Esophagus (tissue), 2 donors: Measurements from ENCODE around the gene RILP. TPM values are rescaled to one million over a fixed set of nuclear protein-coding genes. Genes with fewer than 3 reads are reported as not detected.
"Not testable (repeated sequence)": the region's sequence is repeated elsewhere in the genome, so short reads cannot be mapped to it uniquely, and the experiment has no call there.

Experiments used
- H3K27ac ChIP-seq, 2 donors: one replicate each; pipeline ENCODE4 v1.5.1; 2013; ENCODE audit warnings: low read depth in 2 of 2, mild to moderate bottlenecking in 2 of 2, inconsistent platforms in 1 of 2, low read length in 1 of 2, moderate library complexity in 1 of 2
- H3K27me3 ChIP-seq, 2 donors: one replicate each; pipeline ENCODE4 v1.6.1; 2013; ENCODE audit warnings: low read length in 2 of 2, control low read depth in 1 of 2, mild to moderate bottlenecking in 1 of 2; ENCODE audit not compliant: insufficient read depth in 2 of 2, control insufficient read depth in 1 of 2
- H3K36me3 ChIP-seq, 2 donors: one replicate each; pipeline ENCODE4 v1.6.1; 2013; ENCODE audit warnings: low read length in 1 of 2; ENCODE audit not compliant: control insufficient read depth in 2 of 2, insufficient read depth in 2 of 2
- H3K4me1 ChIP-seq, 2 donors: one replicate each; pipeline ENCODE4 v1.6.1; 2013; ENCODE audit warnings: low read length in 1 of 2; ENCODE audit not compliant: control insufficient read depth in 2 of 2, insufficient read depth in 2 of 2
- H3K4me3 ChIP-seq, 2 donors: one replicate each; pipeline ENCODE4 v1.5.1; 2013; ENCODE audit warnings: low read length in 2 of 2, mild to moderate bottlenecking in 2 of 2, low read depth in 1 of 2, moderate library complexity in 1 of 2
- H3K9me3 ChIP-seq, 2 donors: one replicate each; pipeline ENCODE4 v1.6.1; 2013; ENCODE audit warnings: mild to moderate bottlenecking in 2 of 2, low read depth in 1 of 2, low read length in 1 of 2, moderate library complexity in 1 of 2; ENCODE audit not compliant: control insufficient read depth in 2 of 2, insufficient read depth in 1 of 2
- WGBS, 2 donors: extraction: QIAGEN DNeasy Blood & Tissue Kit; methylation state at CpG; one replicate each; pipeline ENCODE4 v1.1.7; 2013; 5-methylcytosine and 5-hydroxymethylcytosine counted together
- polyA plus RNA-seq, 2 donors: library from polyadenylated mRNA; stranded (reverse); fragments of 200-250 nt; gene quantifications; one replicate each; pipeline ENCODE4 v1.2.3, GENCODE V29; 2013
- donor health status: healthy with polysubstance abuse.
- donor health status: Bipolar disorder and iron deficiency.

RILP gene
- polyA plus RNA-seq, 2 donors, result 4.6 to 6.0 TPM

DNA sequence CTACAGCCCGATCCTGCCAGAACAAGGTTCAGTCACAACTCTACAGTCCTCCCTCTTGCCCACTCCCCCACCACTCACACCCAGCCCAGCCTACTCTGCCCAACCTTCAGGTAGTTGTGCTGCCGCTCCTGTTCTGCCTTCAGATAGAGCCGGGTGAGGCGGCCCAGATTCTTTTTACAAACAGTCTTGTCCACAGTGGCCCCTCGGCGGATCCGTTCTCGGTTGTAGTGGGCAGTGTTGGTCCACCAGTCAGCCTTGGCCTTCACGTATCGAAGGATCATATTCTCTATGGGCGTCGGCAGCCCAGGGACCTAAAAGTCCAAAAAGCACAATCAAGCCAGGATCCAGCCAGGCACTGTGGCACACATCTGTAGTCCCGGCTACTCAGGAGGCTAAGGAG lies 26.7 kb upstream of the RILP start:
- H3K36me3 ChIP-seq, result peaks cover 47 to 72% of the 10 kb centered on the region in 2 donors

DNA sequence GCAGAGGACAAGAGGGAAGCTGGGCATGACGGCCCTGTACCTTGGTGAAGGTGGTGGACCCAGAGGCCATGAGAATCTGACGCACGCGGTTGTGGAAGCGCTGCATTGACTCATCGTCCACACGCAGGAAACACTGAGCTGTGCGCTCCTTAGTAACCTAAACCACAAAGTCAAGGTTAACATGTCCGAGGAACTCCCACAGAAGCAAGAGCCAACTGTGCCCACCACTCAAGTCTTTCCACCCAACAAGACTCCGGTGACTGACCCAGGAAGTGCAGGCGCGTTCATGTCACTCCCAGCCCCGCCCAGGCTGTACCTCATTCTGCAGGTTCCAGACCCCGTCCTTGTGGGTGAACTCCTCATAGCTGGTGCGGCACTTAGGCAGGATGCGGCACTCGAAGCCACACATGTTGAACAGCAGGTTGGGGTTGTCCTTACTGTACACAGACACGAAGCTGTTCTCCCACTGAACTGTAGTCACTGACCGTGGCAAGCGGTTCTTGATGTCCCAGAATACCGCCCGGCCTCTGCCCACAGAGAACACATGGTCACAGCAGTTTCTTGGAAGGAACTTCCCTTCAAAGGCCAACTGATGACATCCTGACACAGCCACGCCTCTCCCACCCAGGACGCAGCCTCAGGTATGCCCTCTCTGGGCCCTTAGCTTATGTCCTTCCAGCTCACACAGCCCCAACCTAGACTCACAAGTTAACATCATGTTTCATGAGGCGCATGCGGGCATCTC lies 23.5 kb upstream of the RILP start:
- Histone ChIP-seq H3K4me1 (no peaks in the 10 kb centered on the region), H3K27ac (no peak overlapping the region), H3K27me3 (no peaks in the 10 kb centered on the region), H3K4me3 (no peak overlapping the region), H3K9me3 (no peaks in the 10 kb centered on the region), H3K36me3 (peaks cover 27 to 51% of the 10 kb centered on the region in 2 donors)
- 85 to 89% methylated on average over 26 of the region's 26 CpGs for WGBS, 2 donors

More for the DNA sequence above, 26.7 kb upstream of the RILP start:
- 91 to 98% methylated on average over 13 of the region's 13 CpGs for WGBS, 2 donors
- Histone ChIP-seq H3K27ac (no peak overlapping the region), H3K27me3 (no peaks in the 10 kb centered on the region), H3K9me3 (no peaks in the 10 kb centered on the region), H3K4me3 (peak overlapping the region in 1 of 2 donors; percentile 3), H3K4me1 (no peaks in the 10 kb centered on the region)

DNA sequence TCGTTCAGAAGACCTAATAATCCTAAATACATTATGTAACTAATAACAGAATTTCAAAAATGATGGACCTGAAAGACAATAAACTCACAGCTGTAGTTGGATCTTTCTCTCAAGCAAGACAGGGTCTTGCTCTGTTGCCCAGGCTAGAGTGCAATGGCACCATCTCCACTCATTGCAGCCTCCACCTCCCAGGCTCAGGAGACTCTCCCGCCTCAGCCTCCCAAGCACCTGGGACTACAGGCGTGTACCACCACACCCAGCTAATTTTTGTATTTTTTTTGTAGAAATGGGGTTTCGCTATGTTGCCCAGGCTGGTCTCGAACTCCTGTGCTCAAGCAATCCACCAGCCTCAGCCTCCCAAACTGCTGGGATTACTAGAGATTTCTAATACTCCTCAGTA lies 14.3 kb upstream of the RILP start:
- peaks cover 24 to 40% of the 10 kb centered on the region in 2 donors for H3K36me3 ChIP-seq
- not testable (repeated sequence) for H3K27me3 ChIP-seq, H3K4me3 ChIP-seq, H3K4me1 ChIP-seq, H3K9me3 ChIP-seq, H3K27ac ChIP-seq
- WGBS, 2 donors, result 89 to 91% methylated on average over 5 of the region's 5 CpGs

DNA sequence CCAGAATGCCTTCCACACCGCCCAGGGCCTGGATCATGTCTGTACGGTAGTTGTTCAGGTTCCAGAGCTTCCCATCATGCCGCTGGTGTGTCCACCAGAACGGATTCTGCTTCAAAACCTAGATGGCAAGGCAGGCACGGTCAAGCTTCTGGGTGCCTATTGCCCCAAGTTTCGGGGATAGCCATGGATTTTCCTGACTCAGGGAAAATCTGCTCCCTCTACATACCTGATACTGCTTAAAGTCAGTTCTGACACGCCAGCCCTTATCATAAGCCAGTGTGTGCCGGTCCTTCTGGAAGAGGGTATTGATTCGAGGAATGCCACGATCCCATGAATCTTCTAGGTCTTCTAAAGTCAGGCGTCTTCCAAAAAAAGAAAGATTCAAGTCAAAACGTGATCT lies 11.4 kb upstream of the RILP start:
- no peaks in the 10 kb centered on the region for H3K9me3 ChIP-seq
- WGBS, 2 donors, result 91 to 95% methylated on average over 12 of the region's 12 CpGs
- H3K27ac ChIP-seq, result no peak overlapping the region
- no peaks in the 10 kb centered on the region for H3K4me1 ChIP-seq
- H3K36me3 ChIP-seq, result peaks cover 35 to 46% of the 10 kb centered on the region in 2 donors
- H3K4me3 ChIP-seq, result no peak overlapping the region
- H3K27me3 ChIP-seq, result no peaks in the 10 kb centered on the region

DNA sequence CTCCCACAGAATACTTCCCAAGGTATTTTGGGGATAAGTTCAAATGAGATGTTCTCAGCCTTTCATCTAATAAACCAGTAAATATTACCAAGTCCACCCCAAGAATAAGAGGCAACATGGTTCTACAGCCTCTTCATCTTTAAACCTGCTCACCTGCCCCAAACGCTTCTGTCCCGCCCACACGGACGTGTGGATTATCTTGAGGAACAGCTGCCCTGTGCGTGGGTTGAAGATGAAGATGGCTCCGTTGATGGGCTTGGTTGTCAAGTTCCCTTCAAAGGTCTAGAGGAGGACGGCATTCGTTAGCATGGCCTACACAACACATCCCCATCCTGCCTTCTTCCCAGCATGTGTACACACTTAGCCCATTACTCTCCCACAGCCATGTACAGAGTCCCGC lies 8.4 kb upstream of the RILP start:
- Histone ChIP-seq H3K9me3 (no peaks in the 10 kb centered on the region), H3K36me3 (peaks cover 46 to 62% of the 10 kb centered on the region in 2 donors), H3K27me3 (no peaks in the 10 kb centered on the region), H3K4me3 (no peak overlapping the region), H3K27ac (no peak overlapping the region), H3K4me1 (no peaks in the 10 kb centered on the region)
- 91 to 92% methylated on average over 9 of the region's 9 CpGs for WGBS, 2 donors

DNA sequence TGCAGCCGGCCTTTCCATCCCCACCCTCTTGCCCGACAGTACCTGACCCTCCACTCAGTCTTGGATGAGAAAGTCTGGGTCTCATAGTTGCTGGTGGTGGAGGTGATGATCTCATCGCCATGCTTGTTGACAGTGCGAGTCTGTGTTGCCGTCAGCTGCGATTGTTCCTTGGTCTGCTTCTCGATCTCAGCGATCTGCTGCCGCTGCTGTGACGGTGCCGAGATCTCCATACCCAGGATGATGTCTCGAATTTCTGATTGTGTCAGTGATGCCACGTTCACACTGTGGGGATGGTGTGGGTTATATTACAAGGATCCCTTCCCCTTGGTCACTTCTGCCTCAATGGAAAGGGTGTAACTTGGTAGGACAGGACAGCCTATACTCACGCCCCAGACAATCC lies 4.1 kb upstream of the RILP start:
- Histone ChIP-seq H3K4me1 (peaks cover 0 to 7% of the 10 kb centered on the region in 2 donors), H3K4me3 (no peak overlapping the region), H3K27me3 (no peaks in the 10 kb centered on the region), H3K27ac (no peak overlapping the region), H3K36me3 (peaks cover 35 to 48% of the 10 kb centered on the region in 2 donors), H3K9me3 (no peaks in the 10 kb centered on the region)
- WGBS, 2 donors, result 94 to 95% methylated on average over 14 of the region's 14 CpGs

DNA sequence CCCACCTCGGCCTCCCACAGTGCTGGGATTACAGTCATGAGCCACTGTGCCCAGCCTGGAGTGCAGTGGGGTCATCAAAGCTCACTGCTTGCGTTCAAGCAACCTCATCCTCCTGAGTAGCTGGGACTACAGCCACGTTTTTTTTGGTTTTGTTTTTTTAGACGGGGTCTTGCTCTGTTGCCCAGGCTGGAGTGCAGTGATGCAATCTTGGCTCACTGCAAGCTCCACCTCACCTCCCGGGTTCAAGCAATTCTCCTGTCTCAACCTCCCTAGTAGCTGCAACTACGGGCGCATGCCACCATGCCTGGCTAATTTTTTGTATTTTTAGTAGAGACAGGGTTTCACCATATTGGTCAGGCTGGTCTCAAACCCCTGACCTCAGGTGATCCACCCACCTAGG lies 3.1 kb upstream of the RILP start:
- H3K9me3 ChIP-seq, H3K27ac ChIP-seq, H3K27me3 ChIP-seq, H3K4me3 ChIP-seq: not testable (repeated sequence)
- H3K36me3 ChIP-seq, result peaks cover 29 to 40% of the 10 kb centered on the region in 2 donors
- peaks cover 4 to 15% of the 10 kb centered on the region in 2 donors for H3K4me1 ChIP-seq
- WGBS, 2 donors, result 89 to 91% methylated on average over 7 of the region's 7 CpGs

DNA sequence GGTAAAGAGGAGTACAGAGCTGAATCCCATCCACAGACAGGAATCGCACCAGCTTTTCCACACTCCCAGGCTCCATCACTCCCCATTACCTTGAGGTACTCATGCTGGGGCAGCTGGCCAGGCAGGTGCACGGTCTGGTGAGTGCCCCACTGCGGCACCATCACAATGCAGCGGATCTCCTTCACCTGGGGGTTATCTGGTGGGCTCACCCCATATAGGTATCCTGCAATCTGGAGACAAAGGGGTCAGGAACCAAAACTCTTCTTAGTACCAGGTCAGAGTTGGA lies 1.8 kb upstream of the RILP start:
- no peaks in the 10 kb centered on the region for H3K27me3 ChIP-seq
- no peaks in the 10 kb centered on the region for H3K9me3 ChIP-seq
- H3K27ac ChIP-seq, result no peak overlapping the region
- H3K36me3 ChIP-seq, result peaks cover 29 to 38% of the 10 kb centered on the region in 2 donors
- no peak overlapping the region for H3K4me3 ChIP-seq
- 75 to 78% methylated on average over 4 of the region's 4 CpGs for WGBS, 2 donors
- H3K4me1 ChIP-seq, result peaks cover 4 to 20% of the 10 kb centered on the region in 2 donors

DNA sequence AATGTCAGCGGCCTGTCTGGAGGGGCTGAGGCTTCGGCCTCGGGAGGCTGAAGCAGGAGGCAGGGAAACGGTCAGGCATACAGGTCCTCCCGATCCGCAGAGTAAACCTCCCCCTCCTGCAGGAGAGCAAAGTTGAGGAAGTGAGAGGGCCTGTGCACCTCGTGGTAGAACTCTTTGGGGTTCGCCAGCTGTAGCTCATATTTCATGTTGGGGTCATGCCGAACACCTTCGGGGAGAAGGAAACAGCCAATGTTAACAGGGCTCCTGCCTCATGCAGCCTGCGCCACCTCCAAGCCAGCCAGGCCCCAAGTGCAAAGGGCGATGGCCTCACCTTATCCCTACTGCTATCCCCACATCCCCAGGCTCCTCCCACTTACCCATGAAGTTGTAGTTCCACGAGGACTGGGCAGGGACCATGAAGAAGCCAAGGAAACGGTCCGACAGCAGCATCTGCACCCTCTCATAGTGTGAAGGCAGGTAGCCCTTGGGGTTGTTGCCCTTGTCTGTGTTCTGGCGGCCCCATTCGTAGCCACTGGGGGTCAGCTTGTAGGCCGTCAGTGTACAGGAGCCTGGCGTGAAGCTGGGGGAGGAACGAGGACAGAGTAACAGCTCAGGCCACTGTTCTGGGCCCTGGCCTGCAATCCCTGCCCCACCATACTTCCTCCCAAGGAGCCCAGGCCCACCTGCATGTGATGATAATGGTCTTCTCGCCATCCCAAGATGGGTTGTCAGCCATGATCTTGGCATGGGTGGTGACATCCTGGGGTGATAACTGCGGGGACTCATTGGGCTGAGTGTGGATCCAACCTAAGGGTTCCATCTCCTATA lies 1.3 kb upstream of the RILP start:
- Histone ChIP-seq H3K4me1 (peaks cover 4 to 20% of the 10 kb centered on the region in 2 donors), H3K9me3 (no peaks in the 10 kb centered on the region), H3K36me3 (peaks cover 24 to 37% of the 10 kb centered on the region in 2 donors), H3K27me3 (no peaks in the 10 kb centered on the region), H3K27ac (peak overlapping the region in 1 of 2 donors; percentile 37), H3K4me3 (peak overlapping the region in 1 of 2 donors; percentile 8)
- WGBS, 2 donors, result 67 to 72% methylated on average over 22 of the region's 22 CpGs
